IMR-90 (cell line): ENCODE data around the gene RALGAPA2. TPM values are rescaled to one million over a fixed set of nuclear protein-coding genes. Genes with fewer than 3 reads are reported as not detected.

Source experiments
- ATAC-seq: fragments of 200-7000 bp; cut with Tn5 transposase; 2 replicates; pipeline ENCODE4 v1.9.1; 2020; ENCODE audit warnings: low read depth, mild to moderate bottlenecking, moderate library complexity
- BruUV-seq: library from RNA; stranded (reverse); fragments of 400-500 nt; replicated peaks from 2 replicates; lab custom pipeline; 2021; lab: Mats Ljungman, UMichigan
- CTCF ChIA-PET: fragments of 300-600 bp; formaldehyde crosslinking; extraction: SDS; loops from one replicate; lab custom pipeline; 2021; ENCODE audit warnings: antibody characterized with exemption; lab: Yijun Ruan, JAX
- POLR2A ChIA-PET: fragments of 300-600 bp; sonication (Branson Sonifier 250); formaldehyde crosslinking; loops from one replicate; lab custom pipeline; 2022; ENCODE audit warnings: antibody characterized with exemption; ENCODE audit not compliant: unreplicated experiment; lab: Charles Lee
- DNase-seq: peaks from one replicate; pipeline ENCODE4 v3.0.0; 2013
- H2AFZ ChIP-seq: replicated peaks from 2 replicates; pipeline ENCODE3; 2013; ENCODE audit warnings: low read length, mild to moderate bottlenecking; ENCODE audit not compliant: poor library complexity
- H2AK5ac ChIP-seq: 2 replicates; pipeline ENCODE4 v1.6.1; 2013; ENCODE audit warnings: low read depth, low read length, inconsistent platforms
- H2AK9ac ChIP-seq: replicated peaks from 2 replicates; pipeline ENCODE3; 2013; ENCODE audit warnings: mild to moderate bottlenecking, low read depth, low read length, moderate library complexity; ENCODE audit not compliant: poor library complexity
- H2BK120ac ChIP-seq: 2 replicates; pipeline ENCODE4 v1.6.1; 2013; ENCODE audit warnings: low read depth, low read length, inconsistent platforms
- H2BK15ac ChIP-seq: 3 replicates; pipeline ENCODE4 v1.6.1; 2013; ENCODE audit warnings: low read depth, low read length, inconsistent platforms
- H2BK20ac ChIP-seq: 2 replicates; pipeline ENCODE4 v1.6.1; 2013; ENCODE audit warnings: low read depth, mild to moderate bottlenecking, inconsistent platforms, low read length, moderate library complexity
- H2BK5ac ChIP-seq: 2 replicates; pipeline ENCODE4 v1.6.1; 2013; ENCODE audit warnings: mild to moderate bottlenecking, low read depth, low read length, inconsistent platforms; ENCODE audit not compliant: poor library complexity, severe bottlenecking
- H3K14ac ChIP-seq: replicated peaks from 2 replicates; pipeline ENCODE4 v1.6.1; 2013; ENCODE audit warnings: low read depth, low read length, inconsistent platforms
- H3K18ac ChIP-seq: 2 replicates; pipeline ENCODE4 v1.6.1; 2013; ENCODE audit warnings: low read depth, low read length, control low read depth
- H3K23ac ChIP-seq: 2 replicates; pipeline ENCODE4 v1.6.1; 2013; ENCODE audit warnings: low read depth, low read length, inconsistent platforms
- H3K27ac ChIP-seq: 2 replicates; pipeline ENCODE4 v1.5.1; 2013; ENCODE audit warnings: mild to moderate bottlenecking, control low read depth, low read length; ENCODE audit not compliant: insufficient read depth
- H3K27me3 ChIP-seq: 2 replicates; pipeline ENCODE4 v1.6.1; 2013; ENCODE audit warnings: low read length; ENCODE audit not compliant: control insufficient read depth, insufficient read depth
- H3K36me3 ChIP-seq: 2 replicates; pipeline ENCODE4 v1.6.1; 2013; ENCODE audit warnings: low read length, mixed read lengths; ENCODE audit not compliant: control insufficient read depth, insufficient read depth
- H3K4ac ChIP-seq: 2 replicates; pipeline ENCODE4 v1.6.1; 2013; ENCODE audit warnings: low read depth, low read length, inconsistent platforms
- H3K4me1 ChIP-seq: 2 replicates; pipeline ENCODE4 v1.6.1; 2013; ENCODE audit warnings: low read length, mixed read lengths; ENCODE audit not compliant: control insufficient read depth, insufficient read depth
- H3K4me2 ChIP-seq: 2 replicates; pipeline ENCODE4 v1.6.1; 2013; ENCODE audit warnings: low read depth, mild to moderate bottlenecking, control low read depth, low read length, moderate library complexity
- H3K4me3 ChIP-seq: 2 replicates; pipeline ENCODE4 v1.5.1; 2013; ENCODE audit warnings: low read depth, mild to moderate bottlenecking, control low read depth, low read length, moderate library complexity; ENCODE audit not compliant: insufficient read depth
- H3K56ac ChIP-seq: 2 replicates; pipeline ENCODE4 v1.6.1; 2013; ENCODE audit warnings: low read length, inconsistent platforms; ENCODE audit not compliant: insufficient read depth; ENCODE audit errors: extremely low read depth
- H3K79me1 ChIP-seq, 2 experiments: 2 replicates each; pipeline ENCODE4 v1.6.1; 2013; ENCODE audit warnings: low read length in 2 of 2, inconsistent platforms in 1 of 2, low read depth in 1 of 2
- H3K9ac ChIP-seq: 2 replicates; pipeline ENCODE4 v1.6.1; 2013; ENCODE audit warnings: low read depth, low read length, control low read depth
- H3K9me1 ChIP-seq: 2 replicates; pipeline ENCODE4 v1.6.1; 2013; ENCODE audit warnings: low read length, inconsistent platforms; ENCODE audit not compliant: insufficient read depth
- H3K9me3 ChIP-seq: 2 replicates; pipeline ENCODE4 v1.6.1; 2013; ENCODE audit warnings: low read length; ENCODE audit not compliant: control insufficient read depth, insufficient read depth
- H4K20me1 ChIP-seq: 2 replicates; pipeline ENCODE4 v1.6.1; 2013; ENCODE audit warnings: low read length, inconsistent platforms; ENCODE audit not compliant: insufficient read depth
- H4K5ac ChIP-seq: 2 replicates; pipeline ENCODE4 v1.6.1; 2013; ENCODE audit warnings: mild to moderate bottlenecking, low read depth, low read length, control low read depth
- H4K8ac ChIP-seq, 2 experiments: 2 replicates each; pipeline ENCODE4 v1.6.1; 2013; ENCODE audit warnings: low read depth in 2 of 2, low read length in 2 of 2, control low read depth in 1 of 2, inconsistent platforms in 1 of 2
- H4K91ac ChIP-seq: 2 replicates; pipeline ENCODE4 v1.6.1; 2013; ENCODE audit warnings: low read depth, low read length, inconsistent platforms; ENCODE audit not compliant: insufficient read depth
- CEBPB ChIP-seq: IDR thresholded peaks from 2 replicates; pipeline ENCODE4 v1.6.1; 2012; ENCODE audit warnings: low read depth, low read length, improper control_type of control experiment
- ELK1 ChIP-seq: fragments of 150-350 bp; IDR thresholded peaks from 2 replicates; pipeline ENCODE4 v1.6.1; 2016; ENCODE audit warnings: low read depth, mild to moderate bottlenecking, low read length, moderate library complexity, borderline replicate concordance
- MAZ ChIP-seq: IDR thresholded peaks from 2 replicates; pipeline ENCODE4 v1.6.1; 2012; ENCODE audit warnings: low read depth, mild to moderate bottlenecking, low read length, improper control_type of control experiment, moderate library complexity, borderline replicate concordance
- NFE2L2 ChIP-seq: fragments of 150-350 bp; IDR thresholded peaks from 2 replicates; pipeline ENCODE4 v1.6.1; 2016; ENCODE audit warnings: low read depth, mild to moderate bottlenecking, low read length
- WGBS, 2 experiments: methylation state at CpG; one replicate each; pipeline versions ENCODE4 v1.1.5 to v1.1.7; 2013; ENCODE audit warnings: missing lambda C conversion rate in 2 of 2; ENCODE audit not compliant: insufficient read length in 1 of 2; ENCODE audit errors: extremely low coverage in 2 of 2; 5-methylcytosine and 5-hydroxymethylcytosine counted together
- dilution Hi-C: fragments of 300-500 bp; cut with HindIII; formaldehyde crosslinking; loops from one replicate; pipeline ENCODE4 v1.14.3; 2018; ENCODE audit warnings: low sequenced_read_pairs; ENCODE audit not compliant: unreplicated experiment
- in situ Hi-C: fragments of 300-500 bp; cut with MboI; formaldehyde crosslinking; loops from 3 replicates; pipeline ENCODE4 v1.14.3; 2019; ENCODE audit warnings: low sequenced_read_pairs, inconsistent platforms, mixed read lengths
- intact Hi-C: fragments of 100-400 bp; cut with micrococcal nuclease; formaldehyde crosslinking; loops from 2 replicates; pipeline ENCODE4 v1.10.0; 2022
- polyA plus RNA-seq, 3 experiments: library from polyadenylated mRNA; depleted of rRNA; stranded (reverse); fragments of >200 nt; gene quantifications; 2 replicates each; pipeline ENCODE4 v1.2.3, GENCODE V29; 2012; ENCODE audit warnings: low replicate concordance in 1 of 3
- total RNA-seq: library from RNA; depleted of rRNA; stranded (reverse); fragments of >200 nt; gene quantifications from 2 replicates; pipeline ENCODE4 v1.2.3, GENCODE V29; 2012

RALGAPA2 gene
- total and polyA plus RNA-seq, 2 of the 4 experiments (the other 2 are of a cell fraction), result 1.3 to 3.9 TPM

DNA sequence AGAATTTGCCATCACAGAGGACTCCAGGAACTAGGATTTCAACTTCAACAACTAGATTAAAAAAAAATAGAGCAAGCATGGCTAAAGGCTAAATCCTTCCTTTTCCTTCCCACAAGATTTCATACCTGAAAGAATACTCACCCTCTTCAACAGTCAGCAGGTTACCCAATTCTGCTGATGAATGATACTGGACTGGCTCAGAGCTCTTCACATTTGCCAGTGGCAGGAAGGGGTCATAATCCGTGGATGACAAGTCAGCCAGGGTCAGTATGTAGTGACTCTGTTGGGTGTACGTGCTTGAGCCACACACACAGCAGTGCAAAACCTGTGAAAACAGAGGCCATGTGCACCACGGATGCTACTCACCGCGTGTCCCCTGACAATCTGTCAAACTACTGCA lies 191.7 kb downstream of the RALGAPA2 start:
- Histone ChIP-seq H3K36me3 (no peaks in the 10 kb centered on the region), H3K4me3 (no peak overlapping the region), H4K8ac (no peak overlapping the region), H3K9ac (no peak overlapping the region), H2BK120ac (no peak overlapping the region), H4K5ac (no peak overlapping the region), H3K56ac (no peak overlapping the region), H3K27ac (no peak overlapping the region), H2AK5ac (no peak overlapping the region), H2BK5ac (no peak overlapping the region), H2BK20ac (no peak overlapping the region), H4K91ac (no peak overlapping the region), H2BK15ac (no peak overlapping the region), H3K4ac (no peak overlapping the region), H3K9me3 (no peaks in the 10 kb centered on the region), H2AFZ (no peak overlapping the region), H3K79me1 (no peaks in the 10 kb centered on the region), H3K4me2 (no peak overlapping the region), H2AK9ac (no peak overlapping the region), H4K20me1 (no peaks in the 10 kb centered on the region; the same call in 1 of the 2 replicates), H3K23ac (no peak overlapping the region), H3K9me1 (0 out of 2 replicates have a peak, but pooled peaks cover 6% of the 10 kb centered on the region), H3K18ac (no peak overlapping the region), H3K14ac (no peak overlapping the region), H3K27me3 (no peaks in the 10 kb centered on the region), H3K4me1 (peaks cover 2% of the 10 kb centered on the region; the same call in 1 of the 2 replicates)
- peak; percentile 60 for DNase-seq
- no TSS peak for BruUV-seq
- dilution Hi-C loops, result no loop called here
- no CpG with 5 or more reads among the region's 5 CpGs for WGBS, 2 experiments
- CTCF ChIA-PET, result no interaction called here
- no peak for ATAC-seq
- TF ChIP-seq ELK1 (no peak), CEBPB (peak; percentile 75), MAZ (no peak), NFE2L2 (no peak)
- in situ Hi-C loops, result no loop called here
- POLR2A ChIA-PET, result no interaction called here
- intact Hi-C loops, result no loop called here
